ENCODE results near the gene RPL19. TPM values are rescaled to one million over a fixed set of nuclear protein-coding genes. Genes with fewer than 3 reads are reported as not detected.
A peak's percentile ranks its signal among the peaks of the same experiment; 100 is the strongest.

Gene RPL19
- total RNA-seq (ENCODE audit: low replicate concordance) = 2,635 and 2,751 TPM in 2 replicates

GRCh38 chr17:39200070-39200879 lies at the start of gene RPL19:
Gene RPL19 (plus strand): TSS chr17:39200283. CDS start chr17:39200345, 62 bp downstream.
- H3K9me3 Mint-ChIP-seq = no peaks in the 10 kb centered on the region
- TF ChIP-seq EZH2phosphoT487 (IDR thresholded peaks at IDR 0.05) (no peak), CTCF (IDR thresholded peaks at IDR 0.05) (no peak), EZH2 (IDR thresholded peaks at IDR 0.05) (no peak)
- peak within 1 kb of the TSS; percentile 98 for H3K4me2 ChIP-seq

GRCh38 chr17:39150795-39151149 lies 49.3 kb upstream of the RPL19 start:
- peaks cover 27% of the 10 kb centered on the region for H3K4me1 Mint-ChIP-seq
- TF ChIP-seq EZH2 (IDR thresholded peaks at IDR 0.05) = no peak
- no peak for TF ChIP-seq CTCF (IDR thresholded peaks at IDR 0.05)
- no peak for TF ChIP-seq EZH2phosphoT487 (IDR thresholded peaks at IDR 0.05)
- DNase-seq (ENCODE audit: low spot score) = no peak

More at GRCh38 chr17:39200070-39200879, at the start of gene RPL19:
- H3K36me3 Mint-ChIP-seq = peaks cover 24% of the 10 kb centered on the region
- H3K4me3 Mint-ChIP-seq = peak within 1 kb of the TSS; percentile 99
- Histone ChIP-seq H4K20me1 (ENCODE audit: low read depth) (peaks cover 29% of the 10 kb centered on the region), H3K36me3 (peaks cover 14% of the 10 kb centered on the region), H2AFZ (replicated peaks) (peak within 1 kb of the TSS; percentile 99), H3K27me3 (no peaks in the 10 kb centered on the region), H3K9me3 (ENCODE audit: low read depth) (no peaks in the 10 kb centered on the region), H3K79me2 (ENCODE audit: low read depth) (peaks cover 48% of the 10 kb centered on the region), H3K4me1 (peaks cover 33% of the 10 kb centered on the region), H3F3A (ENCODE audit: low read depth) (peaks cover 71% of the 10 kb centered on the region), H3K4me3 (peak within 1 kb of the TSS; percentile 73), H3K27ac (peak within 1 kb of the TSS; percentile 100), H3K9ac (peak within 1 kb of the TSS; percentile 99)
- H3K27ac Mint-ChIP-seq = peak within 1 kb of the TSS; percentile 100
- peaks cover 33% of the 10 kb centered on the region for H3K4me1 Mint-ChIP-seq
- peaks cover 19% of the 10 kb centered on the region for H3K27me3 Mint-ChIP-seq (ENCODE audit: insufficient read depth, low read depth)
- peak; percentile 90 for DNase-seq (ENCODE audit: low spot score)

GRCh38 chr17:39151150-39151942 lies 48.7 kb upstream of the RPL19 start, which contains the start of gene PLXDC1:
Gene PLXDC1 (minus strand): TSS chr17:39151637. CDS start chr17:39151437, 200 bp downstream.
- Mint-ChIP-seq H3K27ac (no peak within 1 kb of the TSS), H3K4me1 (peaks cover 27% of the 10 kb centered on the region), H3K4me3 (peak within 1 kb of the TSS; percentile 98), H3K9me3 (peaks cover 13% of the 10 kb centered on the region), H3K27me3 (ENCODE audit: insufficient read depth, low read depth) (peaks cover 68% of the 10 kb centered on the region), H3K36me3 (peaks cover 7% of the 10 kb centered on the region)
- H3F3A ChIP-seq (ENCODE audit: low read depth) = peaks cover 13% of the 10 kb centered on the region
- peak within 1 kb of the TSS; percentile 83 for H3K4me3 ChIP-seq
- no peaks in the 10 kb centered on the region for H3K9me3 ChIP-seq (ENCODE audit: low read depth)
- no peaks in the 10 kb centered on the region for H4K20me1 ChIP-seq (ENCODE audit: low read depth)
- H2AFZ ChIP-seq (replicated peaks) = peak within 1 kb of the TSS; percentile 72
- peak within 1 kb of the TSS; percentile 99 for H3K4me2 ChIP-seq
- peak; percentile 69 for DNase-seq (ENCODE audit: low spot score)
- H3K27ac ChIP-seq = no peak within 1 kb of the TSS
- no peak within 1 kb of the TSS for H3K9ac ChIP-seq
- H3K36me3 ChIP-seq = no peaks in the 10 kb centered on the region
- no peaks in the 10 kb centered on the region for H3K79me2 ChIP-seq (ENCODE audit: low read depth)
- H3K27me3 ChIP-seq = peaks cover 38% of the 10 kb centered on the region
- TF ChIP-seq CTCF (IDR thresholded peaks at IDR 0.05) = no peak
- peak; percentile 50 for TF ChIP-seq EZH2 (IDR thresholded peaks at IDR 0.05)
- peaks cover 8% of the 10 kb centered on the region for H3K4me1 ChIP-seq

More at GRCh38 chr17:39150795-39151149, 49.3 kb upstream of the RPL19 start:
- Mint-ChIP-seq H3K27ac (no peak overlapping the region), H3K9me3 (peaks cover 13% of the 10 kb centered on the region), H3K36me3 (peaks cover 7% of the 10 kb centered on the region), H3K27me3 (ENCODE audit: insufficient read depth, low read depth) (peaks cover 67% of the 10 kb centered on the region), H3K4me3 (peak overlapping the region; percentile 87)
- H3K4me3 ChIP-seq = peak overlapping the region; percentile 83
- no peak overlapping the region for H3K9ac ChIP-seq
- peak overlapping the region; percentile 72 for H2AFZ ChIP-seq (replicated peaks)
- H3K9me3 ChIP-seq (ENCODE audit: low read depth) = no peaks in the 10 kb centered on the region
- peaks cover 13% of the 10 kb centered on the region for H3F3A ChIP-seq (ENCODE audit: low read depth)
- H3K4me1 ChIP-seq = peaks cover 8% of the 10 kb centered on the region
- no peak overlapping the region for H3K27ac ChIP-seq
- H3K27me3 ChIP-seq = peaks cover 38% of the 10 kb centered on the region
- H3K36me3 ChIP-seq = no peaks in the 10 kb centered on the region
- H3K4me2 ChIP-seq = peak overlapping the region; percentile 99
- H3K79me2 ChIP-seq (ENCODE audit: low read depth) = no peaks in the 10 kb centered on the region
- H4K20me1 ChIP-seq (ENCODE audit: low read depth) = no peaks in the 10 kb centered on the region
